ENCODE results near the gene CEP57L1. TPM values are rescaled to one million over a fixed set of nuclear protein-coding genes. Genes with fewer than 3 reads are reported as not detected.

The CEP57L1 gene
- polyA plus RNA-seq, 3 donors, result 3.4 to 5.2 (median 3.9) TPM

DNA sequence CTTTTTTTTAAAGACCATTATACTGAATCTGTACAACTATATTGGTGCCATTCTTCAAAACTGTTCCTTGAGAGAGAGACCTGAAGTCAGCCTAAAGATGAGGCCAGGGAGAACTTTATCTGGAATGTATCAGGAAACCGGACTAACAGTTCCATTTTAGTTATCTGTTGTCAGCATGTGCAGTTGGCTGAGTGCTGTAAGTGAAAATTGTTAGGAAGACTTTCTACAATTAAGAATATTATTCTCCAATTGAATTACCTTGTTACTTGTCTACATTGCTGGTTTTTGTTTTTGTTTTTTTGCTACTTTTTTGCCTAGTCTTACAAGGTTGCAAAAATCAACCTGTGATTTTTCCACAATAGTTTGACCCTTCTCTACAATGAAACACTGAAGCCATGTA, 7.5 kb downstream of the CEP57L1 start:
- peaks cover 42% of the 10 kb centered on the region for H3K79me2 ChIP-seq (ENCODE audit: insufficient read depth, low read length)
- no peaks in the 10 kb centered on the region for H3K4me1 ChIP-seq (ENCODE audit: control insufficient read depth in 1 of 2, insufficient read depth in 2 of 2, low read length in 2 of 2)
- peaks cover 0 to 5% (median 0%) of the 10 kb centered on the region in 3 donors for H3K27me3 Mint-ChIP-seq (ENCODE audit: low read depth in 3 of 3)
- peaks cover under 1% of the 10 kb centered on the region for H3K4me1 Mint-ChIP-seq
- H3K27ac ChIP-seq (ENCODE audit: low read depth in 1 of 2, low read length in 2 of 2), result no peak overlapping the region
- no peak overlapping the region for H3K4me3 ChIP-seq (replicated peaks in 1 of 3; ENCODE audit: low read depth in 2 of 3, low read length in 3 of 3)
- DNase-seq, result no peak
- TF ChIP-seq, protein P1, sequence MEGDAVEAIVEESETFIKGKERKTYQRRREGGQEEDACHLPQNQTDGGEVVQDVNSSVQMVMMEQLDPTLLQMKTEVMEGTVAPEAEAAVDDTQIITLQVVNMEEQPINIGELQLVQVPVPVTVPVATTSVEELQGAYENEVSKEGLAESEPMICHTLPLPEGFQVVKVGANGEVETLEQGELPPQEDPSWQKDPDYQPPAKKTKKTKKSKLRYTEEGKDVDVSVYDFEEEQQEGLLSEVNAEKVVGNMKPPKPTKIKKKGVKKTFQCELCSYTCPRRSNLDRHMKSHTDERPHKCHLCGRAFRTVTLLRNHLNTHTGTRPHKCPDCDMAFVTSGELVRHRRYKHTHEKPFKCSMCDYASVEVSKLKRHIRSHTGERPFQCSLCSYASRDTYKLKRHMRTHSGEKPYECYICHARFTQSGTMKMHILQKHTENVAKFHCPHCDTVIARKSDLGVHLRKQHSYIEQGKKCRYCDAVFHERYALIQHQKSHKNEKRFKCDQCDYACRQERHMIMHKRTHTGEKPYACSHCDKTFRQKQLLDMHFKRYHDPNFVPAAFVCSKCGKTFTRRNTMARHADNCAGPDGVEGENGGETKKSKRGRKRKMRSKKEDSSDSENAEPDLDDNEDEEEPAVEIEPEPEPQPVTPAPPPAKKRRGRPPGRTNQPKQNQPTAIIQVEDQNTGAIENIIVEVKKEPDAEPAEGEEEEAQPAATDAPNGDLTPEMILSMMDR (IDR thresholded peaks at IDR 0.05), result no peak
- H3K9ac ChIP-seq (ENCODE audit: insufficient read depth, low read length, poor library complexity, severe bottlenecking), result no peak overlapping the region
- no peak overlapping the region for H2AFZ ChIP-seq (ENCODE audit: insufficient read depth, low read depth, low read length, poor library complexity, severe bottlenecking)
- H4K20me1 ChIP-seq (ENCODE audit: insufficient read depth, low read length), result no peaks in the 10 kb centered on the region
- no CpG with 5 or more reads among the region's 1 CpG for WGBS (ENCODE audit: insufficient coverage)
- H3K9me3 Mint-ChIP-seq, result no peaks in the 10 kb centered on the region
- no peak overlapping the region for H3K27ac Mint-ChIP-seq
- H3K36me3 ChIP-seq (replicated peaks in 1 of 2; ENCODE audit: control insufficient read depth in 1 of 2, insufficient read depth in 2 of 2, low read length in 2 of 2), result peaks cover 0 to 3% of the 10 kb centered on the region in 2 donors
- H3K4me3 Mint-ChIP-seq, result no peak overlapping the region
- H3K36me3 Mint-ChIP-seq, result peaks cover 8 to 17% of the 10 kb centered on the region in 2 donors
- no peaks in the 10 kb centered on the region for H3K27me3 ChIP-seq (ENCODE audit: control insufficient read depth in 2 of 2, insufficient read depth in 2 of 2, low read length in 2 of 2)
- intact Hi-C loops (cut with micrococcal nuclease), result no loop called here
- H3K4me2 ChIP-seq (replicated peaks; ENCODE audit: extremely low read depth, low read length, poor library complexity, severe bottlenecking), result no peak overlapping the region
- no peaks in the 10 kb centered on the region for H3K9me3 ChIP-seq (replicated peaks in 1 of 2; ENCODE audit: control insufficient read depth in 1 of 2, insufficient read depth in 1 of 2, low read length in 2 of 2)

DNA sequence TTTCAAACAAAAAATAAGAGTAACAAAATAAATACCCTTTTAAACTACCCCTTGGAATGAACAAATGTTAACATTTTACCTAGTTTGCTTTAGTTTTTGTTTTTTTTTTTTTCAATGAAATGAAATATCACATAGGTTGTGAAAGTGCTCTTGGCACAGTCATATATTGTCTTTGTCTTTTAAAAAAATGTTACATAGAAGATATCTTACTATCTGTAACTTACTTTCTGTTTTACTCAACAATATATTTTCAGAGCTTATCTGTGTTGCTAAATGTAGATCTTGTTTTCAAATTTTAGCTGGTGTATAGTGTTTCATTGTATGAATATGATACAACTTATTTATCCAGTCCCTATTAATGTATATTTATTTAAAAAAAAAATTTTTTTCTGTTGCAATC, 8.6 kb downstream of the CEP57L1 start:
- TF ChIP-seq, protein P1 (IDR thresholded peaks at IDR 0.05), result no peak
- H3K27me3 ChIP-seq (ENCODE audit: control insufficient read depth in 2 of 2, insufficient read depth in 2 of 2, low read length in 2 of 2), result no peaks in the 10 kb centered on the region
- Mint-ChIP-seq H3K36me3 (peaks cover 8 to 22% of the 10 kb centered on the region in 2 donors), H3K27ac (no peak overlapping the region), H3K4me3 (no peak overlapping the region), H3K9me3 (no peaks in the 10 kb centered on the region), H3K27me3 (ENCODE audit: low read depth in 3 of 3) (no peaks in the 10 kb centered on the region), H3K4me1 (no peaks in the 10 kb centered on the region)
- no peak overlapping the region for H2AFZ ChIP-seq (ENCODE audit: insufficient read depth, low read depth, low read length, poor library complexity, severe bottlenecking)
- intact Hi-C loops (cut with micrococcal nuclease), result no loop called here
- peaks cover 0 to 3% of the 10 kb centered on the region in 2 donors for H3K36me3 ChIP-seq (replicated peaks in 1 of 2; ENCODE audit: control insufficient read depth in 1 of 2, insufficient read depth in 2 of 2, low read length in 2 of 2)
- no peaks in the 10 kb centered on the region for H3K9me3 ChIP-seq (replicated peaks in 1 of 2; ENCODE audit: control insufficient read depth in 1 of 2, insufficient read depth in 1 of 2, low read length in 2 of 2)
- no peak for DNase-seq
- no peak overlapping the region for H3K4me3 ChIP-seq (replicated peaks in 1 of 3; ENCODE audit: low read depth in 2 of 3, low read length in 3 of 3)
- no peaks in the 10 kb centered on the region for H3K4me1 ChIP-seq (ENCODE audit: control insufficient read depth in 1 of 2, insufficient read depth in 2 of 2, low read length in 2 of 2)
- no peak overlapping the region for H3K4me2 ChIP-seq (replicated peaks; ENCODE audit: extremely low read depth, low read length, poor library complexity, severe bottlenecking)
- H3K9ac ChIP-seq (ENCODE audit: insufficient read depth, low read length, poor library complexity, severe bottlenecking), result no peak overlapping the region
- H4K20me1 ChIP-seq (ENCODE audit: insufficient read depth, low read length), result no peaks in the 10 kb centered on the region
- no peak overlapping the region for H3K27ac ChIP-seq (ENCODE audit: low read depth in 1 of 2, low read length in 2 of 2)
- H3K79me2 ChIP-seq (ENCODE audit: insufficient read depth, low read length), result peaks cover 34% of the 10 kb centered on the region

Measured in CD14-positive monocyte (primary cell).